Endothelial cell of umbilical vein (primary cell): ENCODE results near the gene ZNF804B. TPM values are rescaled to one million over a fixed set of nuclear protein-coding genes. Genes with fewer than 3 reads are reported as not detected.

ENCODE experiments used
- BruUV-seq: library from RNA; stranded (reverse); fragments of 400-500 nt; replicated peaks from 2 replicates; lab custom pipeline; 2021; lab: Mats Ljungman, UMichigan
- CTCF ChIA-PET: fragments of 300-600, 350-600 bp; sonication (Branson Sonifier 250); formaldehyde crosslinking; loops from one replicate; lab custom pipeline; 2021; ENCODE audit warnings: antibody characterized with exemption, inconsistent platforms; lab: Charles Lee
- POLR2A ChIA-PET: fragments of 300-600, 350-600 bp; sonication (Branson Sonifier 250); formaldehyde crosslinking; loops from one replicate; lab custom pipeline; 2021; ENCODE audit warnings: antibody characterized with exemption, inconsistent platforms; lab: Charles Lee
- DNase-seq: peaks from one replicate; pipeline ENCODE4 v3.0.0-alpha.2; 2011; ENCODE audit warnings: low read depth, low spot score
- FAIRE-seq: peaks from 2 replicates; lab custom pipeline; 2011; peaks lifted over from hg19 to GRCh38; lab: Jason Lieb, UNC
- H2AFZ ChIP-seq: 2 replicates; pipeline ENCODE4 v1.6.0; 2012; ENCODE audit warnings: low read depth, low read length, control low read depth, inconsistent platforms
- H3K27ac ChIP-seq: 2 replicates; pipeline ENCODE4 v1.5.1; 2011; ENCODE audit warnings: low read depth, mild to moderate bottlenecking, control low read depth, low read length, moderate library complexity; ENCODE audit not compliant: insufficient read depth
- H3K27me3 ChIP-seq, 2 experiments: 2 replicates each; pipeline versions ENCODE4 v1.6.0 to v1.6.1; 2011; ENCODE audit warnings: low read length in 2 of 2, mixed read lengths in 1 of 2; ENCODE audit not compliant: control insufficient read depth in 2 of 2, insufficient read depth in 2 of 2
- H3K36me3 ChIP-seq, 2 experiments: 2 replicates in 1 of 2; 3 replicates in 1 of 2; pipeline ENCODE4 v1.5.1; 2011; ENCODE audit warnings: low read length in 2 of 2, mild to moderate bottlenecking in 1 of 2, moderate library complexity in 1 of 2; ENCODE audit not compliant: control insufficient read depth in 2 of 2, insufficient read depth in 2 of 2; ENCODE audit errors: extremely low read depth in 1 of 2
- H3K4me1 ChIP-seq: 3 replicates; pipeline ENCODE4 v1.5.1; 2011; ENCODE audit warnings: mild to moderate bottlenecking, low read length; ENCODE audit not compliant: control insufficient read depth, insufficient read depth; ENCODE audit errors: extremely low read depth
- H3K4me2 ChIP-seq: 2 replicates; pipeline ENCODE4 v1.6.1; 2011; ENCODE audit warnings: low read length, control low read depth, mixed read lengths; ENCODE audit not compliant: insufficient read depth
- H3K4me3 ChIP-seq, 3 experiments: fragments of 200-600 bp in 1 of 3; sonication (generic), shearing (Covaris generic) in 1 of 3; replicated peaks in 1 of 3; 2 replicates each; pipeline ENCODE4 v1.5.1; 2011 to 2016; ENCODE audit warnings: control low read depth in 3 of 3, low read length in 3 of 3, mild to moderate bottlenecking in 2 of 3, inconsistent platforms in 1 of 3, low read depth in 1 of 3, moderate library complexity in 1 of 3; ENCODE audit not compliant: insufficient read depth in 1 of 3
- H3K79me2 ChIP-seq: 2 replicates; pipeline ENCODE4 v1.6.0; 2012; ENCODE audit warnings: low read length, inconsistent platforms; ENCODE audit not compliant: control insufficient read depth, insufficient read depth
- H3K9ac ChIP-seq: replicated peaks from 2 replicates; pipeline ENCODE3; 2011; ENCODE audit warnings: low read length, control low read depth; ENCODE audit not compliant: insufficient read depth; ENCODE audit errors: extremely low read depth
- H3K9me1 ChIP-seq: replicated peaks from 3 replicates; pipeline ENCODE4 v1.6.0; 2011; ENCODE audit warnings: mild to moderate bottlenecking, low read length; ENCODE audit not compliant: control insufficient read depth, insufficient read depth; ENCODE audit errors: extremely low read depth
- H3K9me3 ChIP-seq: replicated peaks from 2 replicates; pipeline ENCODE4 v1.5.1; 2012; ENCODE audit warnings: low read length, inconsistent platforms; ENCODE audit not compliant: control insufficient read depth, insufficient read depth
- H4K20me1 ChIP-seq: replicated peaks from 2 replicates; pipeline ENCODE3; 2011; ENCODE audit warnings: mild to moderate bottlenecking, low read length; ENCODE audit not compliant: control insufficient read depth, insufficient read depth; ENCODE audit errors: extremely low read depth
- EZH2 ChIP-seq: IDR thresholded peaks from 2 replicates; pipeline ENCODE4 v1.6.1; 2012; ENCODE audit warnings: borderline replicate concordance, low read depth, mild to moderate bottlenecking, moderate library complexity, low read length, inconsistent platforms; ENCODE audit not compliant: severe bottlenecking
- FOS ChIP-seq: IDR thresholded peaks from 2 replicates; pipeline ENCODE4 v1.6.1; 2011; ENCODE audit warnings: mild to moderate bottlenecking, low read length, moderate library complexity, borderline replicate concordance; ENCODE audit not compliant: insufficient read depth
- GATA2 ChIP-seq: IDR thresholded peaks from 2 replicates; pipeline ENCODE4 v1.7.0; 2011; ENCODE audit warnings: low read depth, mild to moderate bottlenecking, moderate library complexity, mixed read lengths, low read length; ENCODE audit not compliant: insufficient read length, insufficient read depth
- JUN ChIP-seq: IDR thresholded peaks from 2 replicates; pipeline ENCODE4 v1.6.1; 2011; ENCODE audit warnings: borderline replicate concordance, low read depth; ENCODE audit not compliant: insufficient read length, insufficient read depth
- MYC ChIP-seq: IDR thresholded peaks from one replicate; pipeline ENCODE4 v1.6.1; 2011; ENCODE audit warnings: mild to moderate bottlenecking, low read depth, low read length
- POLR2A ChIP-seq: IDR thresholded peaks from 2 replicates; pipeline ENCODE4 v1.6.1; 2012; ENCODE audit warnings: low read depth, mild to moderate bottlenecking, control low read depth, low read length
- POLR2AphosphoS5 ChIP-seq: IDR thresholded peaks from 2 replicates; pipeline ENCODE4 v1.6.1; 2012; ENCODE audit warnings: low read depth, mild to moderate bottlenecking, control low read depth, low read length, moderate library complexity; ENCODE audit not compliant: insufficient read depth
- dilution Hi-C: fragments of 300-500 bp; cut with MboI; formaldehyde crosslinking; loops from one replicate; pipeline ENCODE4 v1.15.0; 2019; ENCODE audit warnings: low sequenced_read_pairs; ENCODE audit not compliant: extremely low pct_ligation_motif_present
- intact Hi-C: fragments of 100-400 bp; cut with micrococcal nuclease; formaldehyde crosslinking; loops from one replicate; pipeline ENCODE4 v1.10.0; 2022
- polyA plus RNA-seq, 4 experiments: library from polyadenylated mRNA; depleted of rRNA in 3 of 4; stranded (reverse) in 3 of 4; unstranded in 1 of 4; fragments of >200 nt; gene quantifications; 2 replicates each; pipeline versions ENCODE4 v1.2.1 to v1.2.3, GENCODE V29; 2011 to 2012; ENCODE audit warnings: missing spikeins in 1 of 4
- total RNA-seq: library from RNA; stranded (reverse); gene quantifications from 2 replicates; pipeline ENCODE4 v1.2.3, GENCODE V29; 2021
- TF ChIP-seq, protein P1 (sequence below): IDR thresholded peaks from 2 replicates; pipeline ENCODE4 v1.6.1; 2011; ENCODE audit not compliant: insufficient read depth, insufficient read length
- TF ChIP-seq, protein P2 (sequence below), 2 donors: IDR thresholded peaks; 1 replicate in 1 of 2; 2 replicates in 1 of 2; pipeline ENCODE4 v1.5.1; 2011; ENCODE audit warnings: low read length in 2 of 2, mild to moderate bottlenecking in 2 of 2, moderate library complexity in 2 of 2, control low read depth in 1 of 2, inconsistent platforms in 1 of 2, low read depth in 1 of 2; ENCODE audit not compliant: insufficient read depth in 1 of 2; ENCODE audit errors: extremely low read depth in 1 of 2

ZNF804B gene
- total and polyA plus RNA-seq, 2 donors (not counting 3 experiments of a cell fraction or from before 2014, with no cell fraction given), result not detected

GRCh38 chr7:89311886-89312285 lies 552.4 kb downstream of the ZNF804B start:
- no TSS peak for BruUV-seq
- Histone ChIP-seq H4K20me1 (no peaks in the 10 kb centered on the region), H3K79me2 (no peaks in the 10 kb centered on the region), H3K36me3 (no peaks in the 10 kb centered on the region), H3K4me3 (no peak overlapping the region), H3K9me1 (no peaks in the 10 kb centered on the region), H3K9me3 (peaks cover 3% of the 10 kb centered on the region), H3K4me2 (no peak overlapping the region), H3K9ac (no peak overlapping the region), H2AFZ (no peak overlapping the region), H3K27ac (no peak overlapping the region), H3K27me3 (no peaks in the 10 kb centered on the region), H3K4me1 (no peaks in the 10 kb centered on the region)
- intact Hi-C loops, result no loop called here
- dilution Hi-C loops, result no loop called here
- FAIRE-seq, result no peak
- CTCF ChIA-PET, result no interaction called here
- POLR2A ChIA-PET, result no interaction called here
- TF ChIP-seq GATA2, result no peak
- TF ChIP-seq MYC, result no peak
- TF ChIP-seq, protein P1, sequence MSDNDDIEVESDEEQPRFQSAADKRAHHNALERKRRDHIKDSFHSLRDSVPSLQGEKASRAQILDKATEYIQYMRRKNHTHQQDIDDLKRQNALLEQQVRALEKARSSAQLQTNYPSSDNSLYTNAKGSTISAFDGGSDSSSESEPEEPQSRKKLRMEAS, result no peak
- TF ChIP-seq FOS, result no peak
- TF ChIP-seq POLR2AphosphoS5, result no peak
- TF ChIP-seq EZH2, result no peak
- TF ChIP-seq, protein P2, sequence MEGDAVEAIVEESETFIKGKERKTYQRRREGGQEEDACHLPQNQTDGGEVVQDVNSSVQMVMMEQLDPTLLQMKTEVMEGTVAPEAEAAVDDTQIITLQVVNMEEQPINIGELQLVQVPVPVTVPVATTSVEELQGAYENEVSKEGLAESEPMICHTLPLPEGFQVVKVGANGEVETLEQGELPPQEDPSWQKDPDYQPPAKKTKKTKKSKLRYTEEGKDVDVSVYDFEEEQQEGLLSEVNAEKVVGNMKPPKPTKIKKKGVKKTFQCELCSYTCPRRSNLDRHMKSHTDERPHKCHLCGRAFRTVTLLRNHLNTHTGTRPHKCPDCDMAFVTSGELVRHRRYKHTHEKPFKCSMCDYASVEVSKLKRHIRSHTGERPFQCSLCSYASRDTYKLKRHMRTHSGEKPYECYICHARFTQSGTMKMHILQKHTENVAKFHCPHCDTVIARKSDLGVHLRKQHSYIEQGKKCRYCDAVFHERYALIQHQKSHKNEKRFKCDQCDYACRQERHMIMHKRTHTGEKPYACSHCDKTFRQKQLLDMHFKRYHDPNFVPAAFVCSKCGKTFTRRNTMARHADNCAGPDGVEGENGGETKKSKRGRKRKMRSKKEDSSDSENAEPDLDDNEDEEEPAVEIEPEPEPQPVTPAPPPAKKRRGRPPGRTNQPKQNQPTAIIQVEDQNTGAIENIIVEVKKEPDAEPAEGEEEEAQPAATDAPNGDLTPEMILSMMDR (IDR thresholded peaks at IDR 0.05; ENCODE audit: extremely low read depth in 1 of 2, insufficient read depth in 1 of 2, low read depth in 1 of 2, low read length in 2 of 2), result no peak
- no peak for TF ChIP-seq POLR2A
- TF ChIP-seq JUN, result no peak
- no peak for DNase-seq
